Neural progenitor cell (in vitro differentiated cells): ENCODE results near the gene ZNF513. TPM values are rescaled to one million over a fixed set of nuclear protein-coding genes. Genes with fewer than 3 reads are reported as not detected.

Experiments used
- DNase-seq: peaks from one replicate; pipeline ENCODE4 v3.0.0-alpha.2; 2016; ENCODE audit warnings: low spot score
- H2AFZ ChIP-seq: fragments of 200-600 bp; sonication (generic); replicated peaks from 2 replicates; pipeline ENCODE4 v1.6.1; 2016; ENCODE audit warnings: antibody characterized with exemption
- H3F3A ChIP-seq: fragments of 200-600 bp; sonication (generic); 2 replicates; pipeline ENCODE4 v1.6.1; 2016; ENCODE audit warnings: antibody characterized with exemption, low read depth
- H3K27ac ChIP-seq: fragments of 200-600 bp; sonication (generic); 2 replicates; pipeline ENCODE4 v1.5.1; 2016; ENCODE audit warnings: mild to moderate bottlenecking
- H3K27me3 ChIP-seq: fragments of 200-600 bp; sonication (generic); 2 replicates; pipeline ENCODE4 v1.6.1; 2016; ENCODE audit warnings: mild to moderate bottlenecking, moderate library complexity
- H3K36me3 ChIP-seq: fragments of 200-600 bp; sonication (generic); 2 replicates; pipeline ENCODE4 v1.5.1; 2016
- H3K4me1 ChIP-seq: fragments of 200-600 bp; sonication (generic); 2 replicates; pipeline ENCODE4 v1.6.1; 2016; ENCODE audit warnings: mixed run types
- H3K4me2 ChIP-seq: fragments of 200-600 bp; sonication (generic); 2 replicates; pipeline ENCODE4 v1.6.1; 2016
- H3K4me3 ChIP-seq: fragments of 200-600 bp; sonication (generic); 2 replicates; pipeline ENCODE4 v1.5.1; 2016
- H3K79me2 ChIP-seq: fragments of 200-600 bp; sonication (generic); 2 replicates; pipeline ENCODE4 v1.6.1; 2016; ENCODE audit warnings: low read depth
- H3K9ac ChIP-seq: fragments of 200-600 bp; sonication (generic); 2 replicates; pipeline ENCODE4 v1.6.1; 2016
- H3K9me3 ChIP-seq: fragments of 200-600 bp; sonication (generic); 2 replicates; pipeline ENCODE4 v1.5.1; 2016; ENCODE audit warnings: low read depth
- H4K20me1 ChIP-seq: fragments of 200-600 bp; sonication (generic); 2 replicates; pipeline ENCODE4 v1.6.1; 2016; ENCODE audit warnings: low read depth
- H3K27ac Mint-ChIP-seq: 3 replicates; pipeline ENCODE4 v1.8.0; 2021; ENCODE audit warnings: mixed read lengths
- H3K27me3 Mint-ChIP-seq: 2 replicates; pipeline ENCODE4 v1.8.0; 2022; ENCODE audit warnings: low read depth, mild to moderate bottlenecking, inconsistent platforms, moderate library complexity, mixed read lengths; ENCODE audit not compliant: insufficient read depth
- H3K36me3 Mint-ChIP-seq: 3 replicates; pipeline ENCODE4 v1.8.0; 2021; ENCODE audit warnings: mixed read lengths
- H3K4me1 Mint-ChIP-seq: 3 replicates; pipeline ENCODE4 v1.8.0; 2021; ENCODE audit warnings: mixed read lengths
- H3K4me3 Mint-ChIP-seq: 3 replicates; pipeline ENCODE4 v1.8.0; 2021; ENCODE audit warnings: mild to moderate bottlenecking, moderate library complexity, mixed read lengths
- H3K9me3 Mint-ChIP-seq: 3 replicates; pipeline ENCODE4 v1.8.0; 2020; ENCODE audit warnings: mixed read lengths
- EZH2 ChIP-seq: fragments of 200-600 bp; sonication (generic); IDR thresholded peaks from 2 replicates; pipeline ENCODE4 v1.6.1; 2017; ENCODE audit warnings: antibody characterized with exemption, mild to moderate bottlenecking, moderate library complexity
- EZH2phosphoT487 ChIP-seq: fragments of 200-600 bp; sonication (generic); IDR thresholded peaks from 2 replicates; pipeline ENCODE4 v1.6.1; 2017; ENCODE audit warnings: antibody characterized with exemption
- total RNA-seq: library from RNA; depleted of rRNA; stranded (reverse); fragments of >200 nt; gene quantifications from 2 replicates; pipeline ENCODE4 v1.2.3, GENCODE V29; 2015; ENCODE audit warnings: low replicate concordance
- TF ChIP-seq, protein P1 (sequence below): fragments of 200-600 bp; sonication (generic); IDR thresholded peaks from 2 replicates; pipeline ENCODE4 v1.5.1; 2017; ENCODE audit warnings: antibody characterized with exemption, mild to moderate bottlenecking

Gene ZNF513
- total RNA-seq, 1 donor from 2014 or later, result 6.1 TPM

GRCh38 chr2:27412419-27413152, 32.1 kb upstream of the ZNF513 start:
- peaks cover 12% of the 10 kb centered on the region for H3K4me1 Mint-ChIP-seq
- Histone ChIP-seq H3F3A (peaks cover 20% of the 10 kb centered on the region), H3K9me3 (no peaks in the 10 kb centered on the region), H2AFZ (no peak overlapping the region), H3K4me3 (no peak overlapping the region), H3K4me1 (peaks cover 4% of the 10 kb centered on the region), H3K27me3 (no peaks in the 10 kb centered on the region), H3K27ac (no peak overlapping the region), H3K36me3 (no peaks in the 10 kb centered on the region), H3K79me2 (peaks cover 18% of the 10 kb centered on the region), H4K20me1 (peaks cover 16% of the 10 kb centered on the region), H3K4me2 (no peak overlapping the region), H3K9ac (no peak overlapping the region)
- DNase-seq, result no peak
- H3K9me3 Mint-ChIP-seq, result peaks cover 7% of the 10 kb centered on the region
- H3K36me3 Mint-ChIP-seq, result no peaks in the 10 kb centered on the region
- no peaks in the 10 kb centered on the region for H3K27me3 Mint-ChIP-seq
- TF ChIP-seq, protein P1, sequence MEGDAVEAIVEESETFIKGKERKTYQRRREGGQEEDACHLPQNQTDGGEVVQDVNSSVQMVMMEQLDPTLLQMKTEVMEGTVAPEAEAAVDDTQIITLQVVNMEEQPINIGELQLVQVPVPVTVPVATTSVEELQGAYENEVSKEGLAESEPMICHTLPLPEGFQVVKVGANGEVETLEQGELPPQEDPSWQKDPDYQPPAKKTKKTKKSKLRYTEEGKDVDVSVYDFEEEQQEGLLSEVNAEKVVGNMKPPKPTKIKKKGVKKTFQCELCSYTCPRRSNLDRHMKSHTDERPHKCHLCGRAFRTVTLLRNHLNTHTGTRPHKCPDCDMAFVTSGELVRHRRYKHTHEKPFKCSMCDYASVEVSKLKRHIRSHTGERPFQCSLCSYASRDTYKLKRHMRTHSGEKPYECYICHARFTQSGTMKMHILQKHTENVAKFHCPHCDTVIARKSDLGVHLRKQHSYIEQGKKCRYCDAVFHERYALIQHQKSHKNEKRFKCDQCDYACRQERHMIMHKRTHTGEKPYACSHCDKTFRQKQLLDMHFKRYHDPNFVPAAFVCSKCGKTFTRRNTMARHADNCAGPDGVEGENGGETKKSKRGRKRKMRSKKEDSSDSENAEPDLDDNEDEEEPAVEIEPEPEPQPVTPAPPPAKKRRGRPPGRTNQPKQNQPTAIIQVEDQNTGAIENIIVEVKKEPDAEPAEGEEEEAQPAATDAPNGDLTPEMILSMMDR, result no peak
- TF ChIP-seq EZH2 (no peak), EZH2phosphoT487 (no peak)
- no peak overlapping the region for H3K27ac Mint-ChIP-seq
- H3K4me3 Mint-ChIP-seq, result no peak overlapping the region

- H3K4me1 Mint-ChIP-seq, result peaks cover 18% of the 10 kb centered on the region
Measured at GRCh38 chr2:27409321-27410073, 29.0 kb upstream of the ZNF513 start, which contains the start of gene PPM1G. PPM1G (minus strand) TSS chr2:27409591; CDS start chr2:27409422, 169 bp downstream.

DNA sequence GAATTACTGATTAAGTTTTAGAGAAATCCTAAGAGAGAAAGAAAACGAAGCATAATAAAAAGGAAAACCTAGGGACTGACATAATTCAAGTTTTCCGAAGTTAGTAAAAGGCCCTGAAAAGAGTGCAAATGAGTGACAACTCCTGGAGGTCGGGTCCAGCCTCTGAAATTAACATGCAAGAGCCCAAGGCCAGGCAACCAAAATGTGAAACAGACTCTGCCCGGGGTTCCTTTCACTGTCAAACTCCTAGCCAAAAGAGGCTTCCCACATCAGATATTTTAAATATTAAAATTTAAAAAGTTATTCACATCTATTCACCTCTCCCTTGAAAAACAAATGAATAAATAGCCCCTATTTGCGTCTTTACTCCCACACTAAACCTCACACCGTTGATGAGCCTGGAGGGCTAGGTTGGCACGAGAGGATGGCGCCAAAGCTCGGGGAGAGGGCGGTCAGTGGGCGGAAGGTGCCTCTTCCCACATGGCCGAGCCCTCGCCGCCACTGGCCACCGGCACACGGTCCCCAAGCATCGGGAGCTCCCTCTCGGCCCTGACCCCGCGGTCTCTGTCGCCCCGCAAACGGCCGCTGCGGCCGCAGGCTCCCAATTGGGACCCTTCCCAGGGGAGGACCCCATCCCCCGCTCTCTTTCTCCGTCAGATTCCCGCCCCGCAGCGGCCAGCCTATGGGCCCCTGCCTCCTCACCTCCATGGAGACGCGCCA, 28.2 kb upstream of the ZNF513 start:
- H3F3A ChIP-seq, result peaks cover 20% of the 10 kb centered on the region
- peaks cover 39% of the 10 kb centered on the region for H4K20me1 ChIP-seq
- H3K9me3 ChIP-seq, result no peaks in the 10 kb centered on the region
- H3K79me2 ChIP-seq, result peaks cover 56% of the 10 kb centered on the region
- peaks cover 2% of the 10 kb centered on the region for H3K27me3 Mint-ChIP-seq
- peak overlapping the region; percentile 90 for H3K9ac ChIP-seq
- peak overlapping the region; percentile 95 for H2AFZ ChIP-seq
- peak overlapping the region; percentile 99 for H3K4me3 ChIP-seq
- TF ChIP-seq EZH2phosphoT487, result no peak
- TF ChIP-seq, protein P1, result no peak
- no peak for TF ChIP-seq EZH2
- peaks cover 7% of the 10 kb centered on the region for H3K9me3 Mint-ChIP-seq
- H3K4me1 ChIP-seq, result peaks cover 4% of the 10 kb centered on the region
- H3K4me3 Mint-ChIP-seq, result peak overlapping the region; percentile 87
- peaks cover 6% of the 10 kb centered on the region for H3K36me3 Mint-ChIP-seq
- no peaks in the 10 kb centered on the region for H3K36me3 ChIP-seq
- peak; percentile 77 for DNase-seq
- H3K27ac Mint-ChIP-seq, result peak overlapping the region; percentile 68
- H3K27me3 ChIP-seq, result no peaks in the 10 kb centered on the region
- peaks cover 18% of the 10 kb centered on the region for H3K4me1 Mint-ChIP-seq
- H3K27ac ChIP-seq, result peak overlapping the region; percentile 86
- H3K4me2 ChIP-seq, result peak overlapping the region; percentile 82

More at GRCh38 chr2:27409321-27410073, 29.0 kb upstream of the ZNF513 start, which contains the start of gene PPM1G:
- Mint-ChIP-seq H3K9me3 (peaks cover 7% of the 10 kb centered on the region), H3K27me3 (peaks cover under 1% of the 10 kb centered on the region), H3K4me3 (peak within 1 kb of the TSS; percentile 94), H3K27ac (peak within 1 kb of the TSS; percentile 93), H3K36me3 (peaks cover 6% of the 10 kb centered on the region)
- Histone ChIP-seq H3K4me1 (peaks cover 4% of the 10 kb centered on the region), H3F3A (peaks cover 20% of the 10 kb centered on the region), H3K36me3 (no peaks in the 10 kb centered on the region), H3K79me2 (peaks cover 49% of the 10 kb centered on the region), H3K27ac (peak within 1 kb of the TSS; percentile 86), H3K27me3 (no peaks in the 10 kb centered on the region), H2AFZ (peak within 1 kb of the TSS; percentile 95), H3K4me3 (peak within 1 kb of the TSS; percentile 99), H3K9me3 (no peaks in the 10 kb centered on the region), H4K20me1 (peaks cover 34% of the 10 kb centered on the region), H3K9ac (peak within 1 kb of the TSS; percentile 90), H3K4me2 (peak within 1 kb of the TSS; percentile 82)
- TF ChIP-seq EZH2 (no peak), EZH2phosphoT487 (no peak)
- TF ChIP-seq, protein P1, result no peak
- DNase-seq, result peak; percentile 98
